Measurements from ENCODE around the gene ABCB1.

Gene ABCB1

DNA sequence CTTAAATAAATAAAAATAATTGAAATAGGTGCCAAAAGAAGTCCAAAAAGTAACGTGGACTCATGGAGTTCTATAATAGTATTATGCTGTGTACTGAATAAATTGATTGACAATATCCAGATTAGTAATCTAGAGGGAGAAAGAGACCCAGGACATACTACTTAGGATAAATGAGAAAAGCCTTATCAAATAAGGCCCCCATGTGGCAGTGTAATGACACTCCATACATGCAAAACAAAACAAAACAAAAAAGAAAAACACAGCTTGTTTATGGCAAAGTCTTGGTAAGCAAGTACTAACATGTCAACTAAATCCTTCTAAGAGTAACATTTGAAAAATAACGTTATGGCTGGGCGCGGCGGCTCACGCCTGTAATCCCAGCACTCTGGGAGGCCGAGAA is 23.9 kb upstream of the ABCB1 start:
- Histone ChIP-seq H3K36me3 (ENCODE audit: control insufficient read depth in 2 of 2, insufficient read depth in 1 of 2, low read length in 2 of 2) (no peaks in the 10 kb centered on the region), H3K27ac (ENCODE audit: extremely low read depth, low read depth, low read length) (no peak overlapping the region), H3K9me3 (ENCODE audit: control insufficient read depth, insufficient read depth, low read depth, low read length) (no peaks in the 10 kb centered on the region), H3K4me3 (ENCODE audit: low read depth, low read length) (no peak overlapping the region), H3K4me1 (ENCODE audit: control insufficient read depth, insufficient read depth, low read length) (no peaks in the 10 kb centered on the region)
- POLR2A ChIA-PET, result no interaction called here
- peak; percentile 62 for TF ChIP-seq ZNF654 (tag by site-specific recombination; IDR thresholded peaks at IDR 0.05; ENCODE audit: low read depth)
- TF ChIP-seq, protein P1, sequence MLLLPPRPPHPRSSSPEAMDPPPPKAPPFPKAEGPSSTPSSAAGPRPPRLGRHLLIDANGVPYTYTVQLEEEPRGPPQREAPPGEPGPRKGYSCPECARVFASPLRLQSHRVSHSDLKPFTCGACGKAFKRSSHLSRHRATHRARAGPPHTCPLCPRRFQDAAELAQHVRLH (tag by site-specific recombination; IDR thresholded peaks at IDR 0.05), result no peak
- TF ChIP-seq ZNF610 (tag by site-specific recombination; IDR thresholded peaks at IDR 0.05; ENCODE audit: borderline replicate concordance), result no peak
- no peak for TF ChIP-seq ZNF248 (tag by site-specific recombination; IDR thresholded peaks at IDR 0.05)
- CTCF ChIA-PET, result interaction anchor here (1.0 to 1.1 kb wide), 2 partner anchors 119 to 128 kb away, joined by 3 read pairs; no protein-coding TSS in a partner anchor

DNA sequence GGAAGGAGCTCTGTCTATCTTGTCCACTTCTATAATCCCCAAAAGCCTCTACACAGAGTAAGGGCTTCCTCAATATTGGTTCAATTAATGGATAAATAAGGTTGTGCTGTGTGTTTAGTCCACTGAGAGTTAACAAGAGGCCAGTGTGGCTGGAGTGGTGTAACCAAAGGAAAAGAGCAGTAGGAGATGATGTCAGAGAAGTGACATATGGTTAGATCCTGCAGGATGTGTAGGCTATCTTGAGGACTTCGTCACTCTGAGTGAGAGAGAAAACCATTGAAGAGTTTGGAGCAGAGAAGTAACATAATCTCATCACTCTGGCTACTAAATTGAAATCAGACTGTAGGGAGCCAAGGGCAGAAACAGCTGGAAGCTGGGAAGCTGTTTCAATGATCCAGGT is 14.5 kb upstream of the ABCB1 start:
- TF ChIP-seq RBAK (tag by site-specific recombination; IDR thresholded peaks at IDR 0.05) (no peak), ZNF837 (tag by site-specific recombination; IDR thresholded peaks at IDR 0.05) (no peak), KLF9 (tag by site-specific recombination; IDR thresholded peaks at IDR 0.05; ENCODE audit: low read depth) (no peak), ZNF629 (tag by site-specific recombination; IDR thresholded peaks at IDR 0.05) (no peak), ZNF416 (tag by site-specific recombination; IDR thresholded peaks at IDR 0.05) (no peak), ZBTB17 (tag by site-specific recombination; IDR thresholded peaks at IDR 0.05) (no peak), ZNF16 (tag by site-specific recombination; IDR thresholded peaks at IDR 0.05; ENCODE audit: low read depth) (no peak), ZNF2 (tag by site-specific recombination; IDR thresholded peaks at IDR 0.05) (no peak), ZNF768 (tag by site-specific recombination; IDR thresholded peaks at IDR 0.05) (no peak), ZSCAN23 (tag by site-specific recombination; IDR thresholded peaks at IDR 0.05) (no peak), ZNF555 (tag by site-specific recombination; conservative IDR thresholded peaks at IDR 0.05) (no peak), TRIM28 (IDR thresholded peaks at IDR 0.05; ENCODE audit: borderline replicate concordance, low read length) (no peak), ZNF433 (tag by site-specific recombination; IDR thresholded peaks at IDR 0.05; ENCODE audit: low read depth) (no peak)
- TF ChIP-seq, protein P2, sequence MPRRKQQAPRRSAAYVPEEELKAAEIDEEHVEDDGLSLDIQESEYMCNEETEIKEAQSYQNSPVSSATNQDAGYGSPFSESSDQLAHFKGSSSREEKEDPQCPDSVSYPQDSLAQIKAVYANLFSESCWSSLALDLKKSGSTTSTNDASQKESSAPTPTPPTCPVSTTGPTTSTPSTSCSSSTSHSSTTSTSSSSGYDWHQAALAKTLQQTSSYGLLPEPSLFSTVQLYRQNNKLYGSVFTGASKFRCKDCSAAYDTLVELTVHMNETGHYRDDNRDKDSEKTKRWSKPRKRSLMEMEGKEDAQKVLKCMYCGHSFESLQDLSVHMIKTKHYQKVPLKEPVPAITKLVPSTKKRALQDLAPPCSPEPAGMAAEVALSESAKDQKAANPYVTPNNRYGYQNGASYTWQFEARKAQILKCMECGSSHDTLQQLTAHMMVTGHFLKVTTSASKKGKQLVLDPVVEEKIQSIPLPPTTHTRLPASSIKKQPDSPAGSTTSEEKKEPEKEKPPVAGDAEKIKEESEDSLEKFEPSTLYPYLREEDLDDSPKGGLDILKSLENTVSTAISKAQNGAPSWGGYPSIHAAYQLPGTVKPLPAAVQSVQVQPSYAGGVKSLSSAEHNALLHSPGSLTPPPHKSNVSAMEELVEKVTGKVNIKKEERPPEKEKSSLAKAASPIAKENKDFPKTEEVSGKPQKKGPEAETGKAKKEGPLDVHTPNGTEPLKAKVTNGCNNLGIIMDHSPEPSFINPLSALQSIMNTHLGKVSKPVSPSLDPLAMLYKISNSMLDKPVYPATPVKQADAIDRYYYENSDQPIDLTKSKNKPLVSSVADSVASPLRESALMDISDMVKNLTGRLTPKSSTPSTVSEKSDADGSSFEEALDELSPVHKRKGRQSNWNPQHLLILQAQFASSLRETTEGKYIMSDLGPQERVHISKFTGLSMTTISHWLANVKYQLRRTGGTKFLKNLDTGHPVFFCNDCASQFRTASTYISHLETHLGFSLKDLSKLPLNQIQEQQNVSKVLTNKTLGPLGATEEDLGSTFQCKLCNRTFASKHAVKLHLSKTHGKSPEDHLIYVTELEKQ (tag by site-specific recombination; IDR thresholded peaks at IDR 0.05; ENCODE audit: borderline replicate concordance), result no peak
- TF ChIP-seq, protein P1 (tag by site-specific recombination; IDR thresholded peaks at IDR 0.05), result no peak
- H3K9me3 ChIP-seq (ENCODE audit: control insufficient read depth, insufficient read depth, low read depth, low read length), result no peaks in the 10 kb centered on the region
- POLR2A ChIA-PET, result no interaction called here

DNA sequence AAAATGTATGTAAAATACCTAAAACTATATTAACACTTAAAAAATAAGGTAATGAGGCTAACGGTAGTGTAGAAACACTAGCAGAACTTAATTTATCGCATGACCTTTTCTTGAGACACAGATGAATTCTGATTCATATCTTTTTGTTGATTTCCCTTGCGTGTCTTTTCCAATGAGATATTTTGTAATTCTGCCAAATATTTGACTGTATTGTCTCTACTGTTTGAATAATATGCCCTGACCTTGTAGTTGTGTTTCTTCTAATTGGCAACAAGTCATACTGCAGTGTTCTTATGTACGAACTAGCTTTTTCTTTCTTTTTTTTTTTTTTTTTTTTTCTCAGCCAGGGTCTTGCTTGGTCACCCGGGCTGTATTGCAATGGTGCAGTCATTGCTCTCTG is 9.2 kb upstream of the ABCB1 start:
- Histone ChIP-seq H3K9me3 (ENCODE audit: control insufficient read depth, insufficient read depth, low read depth, low read length) (no peaks in the 10 kb centered on the region), H3K27ac (ENCODE audit: extremely low read depth, low read depth, low read length) (no peak overlapping the region), H3K4me3 (ENCODE audit: low read depth, low read length) (no peak overlapping the region), H3K4me1 (ENCODE audit: control insufficient read depth, insufficient read depth, low read length) (no peaks in the 10 kb centered on the region), H3K36me3 (ENCODE audit: control insufficient read depth in 2 of 2, insufficient read depth in 1 of 2, low read length in 2 of 2) (no peaks in the 10 kb centered on the region)
- CTCF ChIA-PET, result interaction anchor here (0.6 kb wide), 1 partner anchor 56 kb away, joined by 3 read pairs; no protein-coding TSS in a partner anchor
- POLR2A ChIA-PET, result no interaction called here
- TF ChIP-seq ZNF621 (tag by site-specific recombination; IDR thresholded peaks at IDR 0.05), result no peak
- no peak for TF ChIP-seq MZF1 (tag by site-specific recombination; IDR thresholded peaks at IDR 0.05; ENCODE audit: borderline replicate concordance)
- TF ChIP-seq, protein P3, sequence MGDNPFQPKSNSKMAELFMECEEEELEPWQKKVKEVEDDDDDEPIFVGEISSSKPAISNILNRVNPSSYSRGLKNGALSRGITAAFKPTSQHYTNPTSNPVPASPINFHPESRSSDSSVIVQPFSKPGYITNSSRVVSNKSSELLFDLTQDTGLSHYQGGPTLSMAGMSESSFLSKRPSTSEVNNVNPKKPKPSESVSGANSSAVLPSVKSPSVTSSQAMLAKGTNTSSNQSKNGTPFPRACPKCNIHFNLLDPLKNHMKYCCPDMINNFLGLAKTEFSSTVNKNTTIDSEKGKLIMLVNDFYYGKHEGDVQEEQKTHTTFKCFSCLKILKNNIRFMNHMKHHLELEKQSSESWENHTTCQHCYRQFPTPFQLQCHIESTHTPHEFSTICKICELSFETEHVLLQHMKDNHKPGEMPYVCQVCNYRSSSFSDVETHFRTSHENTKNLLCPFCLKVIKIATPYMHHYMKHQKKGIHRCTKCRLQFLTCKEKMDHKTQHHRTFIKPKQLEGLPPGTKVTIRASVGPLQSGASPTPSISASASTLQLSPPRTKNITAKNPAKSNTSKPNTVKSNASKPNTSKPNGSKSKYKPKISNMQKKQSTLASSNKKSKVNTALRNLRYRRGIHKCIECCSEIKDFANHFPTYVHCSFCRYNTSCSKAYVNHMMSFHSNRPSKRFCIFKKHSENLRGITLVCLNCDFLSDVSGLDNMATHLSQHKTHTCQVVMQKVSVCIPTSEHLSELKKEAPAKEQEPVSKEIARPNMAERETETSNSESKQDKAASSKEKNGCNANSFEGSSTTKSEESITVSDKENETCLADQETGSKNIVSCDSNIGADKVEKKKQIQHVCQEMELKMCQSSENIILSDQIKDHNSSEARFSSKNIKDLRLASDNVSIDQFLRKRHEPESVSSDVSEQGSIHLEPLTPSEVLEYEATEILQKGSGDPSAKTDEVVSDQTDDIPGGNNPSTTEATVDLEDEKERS (tag by site-specific recombination; IDR thresholded peaks at IDR 0.05), result no peak
- no peak for TF ChIP-seq SALL2 (tag by site-specific recombination; IDR thresholded peaks at IDR 0.05; ENCODE audit: borderline replicate concordance)
- TF ChIP-seq KLF9 (tag by site-specific recombination; IDR thresholded peaks at IDR 0.05; ENCODE audit: low read depth), result no peak
- no peak for TF ChIP-seq ZNF202 (tag by site-specific recombination; IDR thresholded peaks at IDR 0.05; ENCODE audit: borderline replicate concordance)
- TF ChIP-seq, protein P4, sequence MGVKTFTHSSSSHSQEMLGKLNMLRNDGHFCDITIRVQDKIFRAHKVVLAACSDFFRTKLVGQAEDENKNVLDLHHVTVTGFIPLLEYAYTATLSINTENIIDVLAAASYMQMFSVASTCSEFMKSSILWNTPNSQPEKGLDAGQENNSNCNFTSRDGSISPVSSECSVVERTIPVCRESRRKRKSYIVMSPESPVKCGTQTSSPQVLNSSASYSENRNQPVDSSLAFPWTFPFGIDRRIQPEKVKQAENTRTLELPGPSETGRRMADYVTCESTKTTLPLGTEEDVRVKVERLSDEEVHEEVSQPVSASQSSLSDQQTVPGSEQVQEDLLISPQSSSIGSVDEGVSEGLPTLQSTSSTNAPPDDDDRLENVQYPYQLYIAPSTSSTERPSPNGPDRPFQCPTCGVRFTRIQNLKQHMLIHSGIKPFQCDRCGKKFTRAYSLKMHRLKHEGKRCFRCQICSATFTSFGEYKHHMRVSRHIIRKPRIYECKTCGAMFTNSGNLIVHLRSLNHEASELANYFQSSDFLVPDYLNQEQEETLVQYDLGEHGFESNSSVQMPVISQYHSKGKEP (tag by site-specific recombination; IDR thresholded peaks at IDR 0.05), result no peak

More for the DNA sequence above, 14.5 kb upstream of the ABCB1 start:
- no peaks in the 10 kb centered on the region for H3K4me1 ChIP-seq (ENCODE audit: control insufficient read depth, insufficient read depth, low read length)
- no peaks in the 10 kb centered on the region for H3K36me3 ChIP-seq (ENCODE audit: control insufficient read depth in 2 of 2, insufficient read depth in 1 of 2, low read length in 2 of 2)
- H3K27ac ChIP-seq (ENCODE audit: extremely low read depth, low read depth, low read length), result no peak overlapping the region
- no peak overlapping the region for H3K4me3 ChIP-seq (ENCODE audit: low read depth, low read length)
- CTCF ChIA-PET, result no interaction called here
